Measurements from ENCODE around the gene NR6A1.

The NR6A1 gene

GRCh38 chr9:124671861-124672260 lies 99.2 kb downstream of the NR6A1 start:
- CTCF ChIA-PET: interaction anchor here (0.6 kb wide), 1 partner anchor 575 kb away, joined by 3 read pairs; no protein-coding TSS in a partner anchor

GRCh38 chr9:124666642-124667041 lies 104.5 kb downstream of the NR6A1 start:
- Histone ChIP-seq H3K9me3 (ENCODE audit: control insufficient read depth, insufficient read depth, low read depth, low read length) (no peaks in the 10 kb centered on the region), H3K27ac (ENCODE audit: extremely low read depth, low read depth, low read length) (no peak overlapping the region), H3K4me3 (ENCODE audit: low read depth, low read length) (no peak overlapping the region), H3K36me3 (ENCODE audit: control insufficient read depth in 2 of 2, insufficient read depth in 1 of 2, low read length in 2 of 2) (no peaks in the 10 kb centered on the region), H3K4me1 (ENCODE audit: control insufficient read depth, insufficient read depth, low read length) (no peaks in the 10 kb centered on the region)
- ChIA-PET POLR2A (no interaction called here), CTCF (interaction anchor here (0.7 to 1.0 kb wide), 2 partner anchors 45 to 53 kb away, joined by 3 read pairs; no protein-coding TSS in a partner anchor)
- TF ChIP-seq ZNF837 (tag by site-specific recombination; IDR thresholded peaks at IDR 0.05) (no peak), ZNF654 (tag by site-specific recombination; IDR thresholded peaks at IDR 0.05; ENCODE audit: low read depth) (no peak)

More at GRCh38 chr9:124671861-124672260, 99.2 kb downstream of the NR6A1 start:
- POLR2A ChIA-PET: no interaction called here
- no peak for TF ChIP-seq ZNF510 (tag by site-specific recombination; IDR thresholded peaks at IDR 0.05; ENCODE audit: insufficient replicate concordance)
- no peak for TF ChIP-seq ZNF610 (tag by site-specific recombination; IDR thresholded peaks at IDR 0.05; ENCODE audit: borderline replicate concordance)
- TF ChIP-seq TSHZ1 (tag by site-specific recombination; IDR thresholded peaks at IDR 0.05; ENCODE audit: borderline replicate concordance): no peak
- TF ChIP-seq OSR2 (tag by site-specific recombination; IDR thresholded peaks at IDR 0.05): no peak
- no peak for TF ChIP-seq ZSCAN4 (tag by site-specific recombination; IDR thresholded peaks at IDR 0.05)
- TF ChIP-seq ZNF830 (tag by site-specific recombination; IDR thresholded peaks at IDR 0.05; ENCODE audit: low read depth): no peak
- no peak for TF ChIP-seq ZNF248 (tag by site-specific recombination; IDR thresholded peaks at IDR 0.05)
- no peak for TF ChIP-seq KLF16 (tag by site-specific recombination; IDR thresholded peaks at IDR 0.05)
- no peak for TF ChIP-seq ZFP3 (tag by site-specific recombination; IDR thresholded peaks at IDR 0.05; ENCODE audit: low read depth)
- no peak for TF ChIP-seq ZNF266 (tag by site-specific recombination; IDR thresholded peaks at IDR 0.05; ENCODE audit: low read depth)
- TF ChIP-seq ZNF692 (tag by site-specific recombination; IDR thresholded peaks at IDR 0.05): no peak
- no peak for TF ChIP-seq HOXA7 (CRISPR knock-in tag; IDR thresholded peaks at IDR 0.05; ENCODE audit: borderline replicate concordance)
- Histone ChIP-seq H3K36me3 (ENCODE audit: control insufficient read depth in 2 of 2, insufficient read depth in 1 of 2, low read length in 2 of 2) (no peaks in the 10 kb centered on the region), H3K27ac (ENCODE audit: extremely low read depth, low read depth, low read length) (no peak overlapping the region), H3K9me3 (ENCODE audit: control insufficient read depth, insufficient read depth, low read depth, low read length) (no peaks in the 10 kb centered on the region), H3K4me3 (ENCODE audit: low read depth, low read length) (no peak overlapping the region), H3K4me1 (ENCODE audit: control insufficient read depth, insufficient read depth, low read length) (peaks cover 5% of the 10 kb centered on the region; the same call in 1 of the 2 replicates)

GRCh38 chr9:124665391-124666058 lies 105.6 kb downstream of the NR6A1 start:
- Histone ChIP-seq H3K4me1 (ENCODE audit: control insufficient read depth, insufficient read depth, low read length) (peaks cover 6% of the 10 kb centered on the region; the same call in 1 of the 2 replicates), H3K4me3 (ENCODE audit: low read depth, low read length) (no peak overlapping the region), H3K27ac (ENCODE audit: extremely low read depth, low read depth, low read length) (no peak overlapping the region), H3K9me3 (ENCODE audit: control insufficient read depth, insufficient read depth, low read depth, low read length) (no peaks in the 10 kb centered on the region), H3K36me3 (ENCODE audit: control insufficient read depth in 2 of 2, insufficient read depth in 1 of 2, low read length in 2 of 2) (no peaks in the 10 kb centered on the region)
- CTCF ChIA-PET: interaction anchor here (0.6 to 1.8 kb wide), 5 partner anchors 8 to 113 kb away, joined by 3 to 8 read pairs (median 3); no protein-coding TSS in a partner anchor
- POLR2A ChIA-PET: interaction anchor here (1.2 kb wide), 1 partner anchor 48 kb away, joined by 4 read pairs; no protein-coding TSS in a partner anchor
- peak; percentile 50 for TF ChIP-seq ZBTB17 (tag by site-specific recombination; IDR thresholded peaks at IDR 0.05)
- TF ChIP-seq OSR2 (tag by site-specific recombination; IDR thresholded peaks at IDR 0.05): peak; percentile 48; the same call in 1 of the 2 replicates
- no peak for TF ChIP-seq ZNF311 (tag by site-specific recombination; IDR thresholded peaks at IDR 0.05; ENCODE audit: borderline replicate concordance)
- no peak for TF ChIP-seq ZBTB21 (tag by site-specific recombination; IDR thresholded peaks at IDR 0.05)
- peak; percentile 17; the same call in 1 of the 2 replicates for TF ChIP-seq ZNF660 (tag by site-specific recombination; IDR thresholded peaks at IDR 0.05)
- TF ChIP-seq ZNF513 (tag by site-specific recombination; IDR thresholded peaks at IDR 0.05): peak; percentile 23; the same call in 1 of the 2 replicates
- TF ChIP-seq ZNF658 (tag by site-specific recombination; IDR thresholded peaks at IDR 0.05): no peak
- TF ChIP-seq ZNF366 (tag by site-specific recombination; conservative IDR thresholded peaks at IDR 0.05): peak; percentile 57
- 0 out of 2 replicates have a peak, but pooled peaks have one; percentile 40 for TF ChIP-seq OVOL3 (tag by site-specific recombination; IDR thresholded peaks at IDR 0.05)
- TF ChIP-seq ZNF629 (tag by site-specific recombination; IDR thresholded peaks at IDR 0.05): peak; percentile 59; the same call in 1 of the 2 replicates

All from HEK293 (cell line).